Motor neuron (in vitro differentiated cells): ENCODE data around the gene GRIA4. TPM values are rescaled to one million over a fixed set of nuclear protein-coding genes. Genes with fewer than 3 reads are reported as not detected.
A peak's percentile ranks its signal among the peaks of the same experiment; 100 is the strongest.

ENCODE experiments used
- ATAC-seq, 8 experiments: fragments of 200-7000 bp; cut with Tn5 transposase; replicated peaks in 6 of 8; 2 replicates each; pipeline ENCODE4 v1.8.0; 2021; ENCODE audit warnings: mild to moderate bottlenecking in 8 of 8, moderate library complexity in 8 of 8
- H3K27ac ChIP-seq, 2 donors: fragments of 250-450 bp; sonication (Bioruptor Pico); 2 replicates each; pipeline ENCODE4 v1.9.0; 2021; ENCODE audit warnings: antibody characterized with exemption in 2 of 2, mild to moderate bottlenecking in 2 of 2, moderate library complexity in 1 of 2
- H3K4me1 ChIP-seq, 2 donors: fragments of 250-450 bp; sonication (Bioruptor Pico); replicated peaks in 1 of 2; 2 replicates each; pipeline ENCODE4 v1.6.1; 2021; ENCODE audit warnings: antibody characterized with exemption in 2 of 2, mild to moderate bottlenecking in 2 of 2, moderate library complexity in 1 of 2
- H3K4me3 ChIP-seq, 5 donors: fragments of 250-450 bp; sonication (Bioruptor Pico); 2 replicates each; pipeline ENCODE4 v1.9.0; 2021; ENCODE audit warnings: antibody characterized with exemption in 5 of 5, mild to moderate bottlenecking in 5 of 5, moderate library complexity in 4 of 5
- WGBS, 10 experiments: fragments of 450-650 bp; shearing (Covaris generic); methylation state at CpG; one replicate each; pipeline ENCODE4 v1.0.0; 2022; 5-methylcytosine and 5-hydroxymethylcytosine counted together
- in situ Hi-C, 9 experiments: fragments of 400-800 bp; cut with MboI; loops; one replicate each; pipeline ENCODE4 v1.15.0; 2021; ENCODE audit warnings: low sequenced_read_pairs in 9 of 9, low pct_unique_long_range_greater_than_20kb in 2 of 9; ENCODE audit not compliant: unreplicated experiment in 9 of 9
- total RNA-seq, 8 experiments: library from RNA; unstranded; fragments of 300-600 nt; gene quantifications; 2 replicates each; pipeline versions ENCODE4 v1.2.3 to v1.2.4, GENCODE V29; 2022

GRIA4 gene
- total RNA-seq, 8 experiments from 2014 or later = 3.0 to 60.4 (median 46.2) TPM

DNA sequence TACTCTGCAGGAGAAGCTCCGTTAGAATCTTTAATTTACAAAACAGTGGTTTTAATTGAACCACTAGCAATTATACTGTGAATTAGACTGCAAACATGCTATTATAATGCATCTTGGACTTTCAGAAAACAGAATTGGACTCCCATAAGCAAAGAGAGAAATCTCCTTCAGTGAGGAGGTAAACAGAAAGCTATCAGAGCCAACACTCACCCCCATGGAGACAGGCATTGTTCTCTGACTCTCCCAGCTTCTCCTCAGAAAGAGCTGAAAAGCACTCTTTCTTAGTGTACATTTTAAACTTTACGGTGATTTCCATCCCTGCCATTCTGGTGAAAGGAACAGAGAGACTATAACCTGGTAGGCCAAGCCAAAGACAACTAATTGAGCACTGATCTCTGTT lies 176.9 kb downstream of the GRIA4 start:
- Histone ChIP-seq H3K4me3 (no peak overlapping the region), H3K4me1 (peaks cover 16 to 33% of the 10 kb centered on the region in 2 donors), H3K27ac (no peak overlapping the region)
- WGBS, 10 experiments = 20 to 95% (median 43%) methylated on average over 1 to 2 of the region's 2 CpGs
- peak in 2 of 8 experiments; percentile 30 to 49 for ATAC-seq
- in situ Hi-C loops = no loop called here

- in situ Hi-C loops = no loop called here
- Histone ChIP-seq H3K4me3 (no peak overlapping the region), H3K27ac (no peak overlapping the region), H3K4me1 (peaks cover 13 to 26% of the 10 kb centered on the region in 2 donors)
- peak in 5 of 8 experiments; percentile 71 to 95 (median 83) for ATAC-seq
- 17 to 100% (median 56%) methylated on average over 1 of the region's 1 CpG; no CpG with 5 or more reads in 4 of the 10 experiments for WGBS, 10 experiments
These were observed 179.9 kb downstream of the GRIA4 start for GRCh38 chr11:105789579-105790420.

DNA sequence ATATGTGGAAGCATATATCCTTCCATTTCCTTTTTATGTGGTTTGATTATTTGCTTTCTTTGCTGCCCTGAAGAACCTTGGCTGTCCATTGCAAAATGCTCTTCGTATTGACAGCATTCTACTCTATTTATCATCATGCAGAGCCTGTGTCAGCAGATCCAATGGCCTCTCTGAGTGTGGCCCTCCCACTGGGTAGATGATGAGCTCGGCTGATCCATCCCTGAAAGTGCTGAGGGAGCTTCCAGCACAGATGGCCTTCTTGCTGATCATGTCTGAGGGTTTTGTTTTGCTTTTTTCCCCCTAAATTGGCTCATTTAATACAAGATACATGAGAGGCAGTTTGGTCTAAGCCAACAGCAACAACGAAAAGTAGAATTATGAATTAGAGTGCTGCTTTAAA lies 181.0 kb downstream of the GRIA4 start:
- WGBS, 10 experiments = 10 to 52% (median 34%) methylated on average over 2 to 3 of the region's 3 CpGs; no CpG with 5 or more reads in 2 of the 10 experiments
- Histone ChIP-seq H3K27ac (no peak overlapping the region), H3K4me1 (peaks cover 13 to 26% of the 10 kb centered on the region in 2 donors), H3K4me3 (no peak overlapping the region)
- in situ Hi-C loops = no loop called here
- ATAC-seq = peak in 4 of 8 experiments; percentile 36 to 85 (median 59)

DNA sequence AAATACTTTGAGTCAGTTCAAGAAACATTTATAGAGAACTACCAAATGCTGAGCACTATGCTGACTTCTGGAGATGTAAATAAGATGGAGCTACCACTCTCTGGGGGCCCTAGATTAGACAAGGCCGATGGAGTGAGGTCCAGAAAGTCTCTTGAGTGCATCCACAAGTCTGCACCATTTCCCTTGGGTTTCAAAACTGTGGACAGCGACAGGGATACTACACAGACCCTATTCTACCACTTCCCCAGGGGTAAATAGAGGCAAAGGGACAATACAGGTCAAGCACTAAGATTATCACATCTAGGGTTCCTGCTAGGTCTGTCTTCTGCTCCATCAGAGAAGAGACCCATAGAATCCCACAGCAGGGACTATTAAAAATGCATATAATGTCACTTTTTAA lies 183.2 kb downstream of the GRIA4 start:
- in situ Hi-C loops = no loop called here
- WGBS, 10 experiments = 0 to 100% (median 80%) methylated on average over 1 to 2 of the region's 2 CpGs; no CpG with 5 or more reads in 1 of the 10 experiments
- ATAC-seq = no peak

DNA sequence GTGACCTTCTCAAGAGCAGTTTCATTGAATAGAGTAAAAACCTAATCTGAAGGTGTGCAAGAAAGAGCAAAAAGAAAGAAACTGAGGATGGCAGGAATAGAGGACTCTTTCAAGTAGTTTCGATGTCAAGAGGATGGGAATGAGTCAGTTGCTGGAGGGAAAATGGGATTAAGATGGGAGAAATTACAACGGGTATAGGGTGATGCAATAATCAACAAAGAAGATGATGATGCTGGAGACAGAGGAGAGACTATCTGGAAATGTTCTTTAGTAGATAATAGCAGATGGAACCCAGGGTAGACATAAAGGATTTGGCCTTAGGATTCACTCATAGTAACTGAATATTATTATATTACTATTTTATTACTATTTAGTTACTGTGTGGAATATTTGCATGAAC lies 189.4 kb downstream of the GRIA4 start:
- ATAC-seq = no peak
- Histone ChIP-seq H3K4me1 (no peaks in the 10 kb centered on the region), H3K4me3 (no peak overlapping the region), H3K27ac (no peak overlapping the region)
- WGBS, 10 experiments = 0 to 100% (median 90%) methylated on average over 1 to 2 of the region's 2 CpGs; no CpG with 5 or more reads in 1 of the 10 experiments
- in situ Hi-C loops = no loop called here

More for the DNA sequence above, 183.2 kb downstream of the GRIA4 start:
- Histone ChIP-seq H3K4me1 (peaks cover 13 to 26% of the 10 kb centered on the region in 2 donors), H3K4me3 (no peak overlapping the region), H3K27ac (no peak overlapping the region)

DNA sequence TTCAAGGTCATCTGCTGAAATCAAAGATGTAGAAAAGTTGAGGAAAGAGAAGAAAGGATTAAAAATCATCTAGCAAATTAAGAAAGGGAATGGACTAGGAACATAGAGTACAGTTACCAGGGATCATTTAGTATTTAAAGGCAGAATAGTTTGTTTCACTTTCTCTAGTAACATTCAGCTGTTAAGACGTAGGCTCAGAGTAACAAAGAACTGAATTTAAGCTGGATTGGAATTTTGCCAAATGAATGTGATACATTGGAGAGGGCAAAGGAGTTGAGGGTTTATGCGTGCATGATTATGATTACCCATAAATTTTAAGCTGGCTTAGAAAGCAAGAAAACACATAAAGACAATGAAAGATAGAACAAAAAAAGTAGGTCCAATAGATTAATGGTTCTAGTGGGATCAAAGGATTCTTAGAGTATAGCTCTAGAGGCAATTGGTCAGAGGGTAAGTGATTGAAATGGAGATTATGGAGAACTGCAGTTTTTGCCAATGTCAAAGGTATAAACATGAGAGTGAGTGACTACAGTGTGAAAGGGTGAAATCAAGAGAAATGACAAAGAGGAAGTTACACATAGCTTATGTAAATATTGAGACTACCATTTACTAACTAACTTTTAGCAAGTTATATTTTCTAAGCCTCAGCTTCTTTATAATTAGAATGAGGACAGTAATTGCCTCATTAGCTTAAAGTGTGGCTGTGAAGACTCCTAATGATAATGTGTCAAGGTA lies 190.0 kb downstream of the GRIA4 start:
- WGBS, 10 experiments = 39 to 93% (median 70%) methylated on average over 2 of the region's 2 CpGs

DNA sequence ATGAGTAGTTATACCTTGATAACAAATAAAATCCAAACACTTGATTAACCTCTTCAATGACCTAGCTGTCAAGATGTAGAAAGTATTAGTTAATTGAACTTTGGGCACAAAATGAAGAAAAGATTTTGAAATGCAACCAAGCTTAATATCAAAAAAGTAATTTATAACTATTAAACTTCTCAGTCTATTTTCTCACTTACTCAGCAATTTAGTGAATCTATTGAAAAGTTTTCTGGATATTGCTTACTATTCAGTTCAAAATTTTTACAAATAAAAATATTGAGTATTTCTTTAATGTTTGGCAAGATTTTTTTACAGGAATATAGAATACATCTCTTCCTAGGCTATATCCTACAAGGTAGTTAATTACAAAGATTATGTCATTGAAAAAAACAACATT lies 192.5 kb downstream of the GRIA4 start:
- no peak for ATAC-seq
- Histone ChIP-seq H3K27ac (no peak overlapping the region), H3K4me1 (peaks cover 0 to 7% of the 10 kb centered on the region in 2 donors), H3K4me3 (no peak overlapping the region)
- in situ Hi-C loops = no loop called here

More for the DNA sequence above, 190.0 kb downstream of the GRIA4 start:
- Histone ChIP-seq H3K4me3 (no peak overlapping the region), H3K4me1 (no peaks in the 10 kb centered on the region), H3K27ac (no peak overlapping the region)
- no peak for ATAC-seq
- in situ Hi-C loops = no loop called here

DNA sequence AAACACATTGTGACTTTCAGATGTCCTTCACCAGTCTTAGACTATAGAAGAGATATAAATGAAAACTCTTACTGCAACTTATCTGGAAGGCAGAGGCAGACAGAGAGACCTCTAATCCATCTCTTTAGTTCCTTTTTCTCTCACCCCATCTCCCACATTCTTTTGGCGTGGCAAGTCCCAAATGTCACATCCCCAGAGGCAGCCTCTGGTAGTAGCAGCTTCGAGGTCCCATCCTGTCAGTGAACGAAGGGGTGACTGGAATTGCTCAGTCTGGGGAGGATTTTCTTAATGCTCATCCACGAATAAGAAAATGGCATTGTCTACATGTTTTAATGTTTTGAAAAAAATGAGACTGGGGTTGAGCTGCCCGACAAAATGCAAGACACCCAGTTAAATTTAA lies 201.4 kb downstream of the GRIA4 start:
- ATAC-seq = no peak
- H3K27ac ChIP-seq = no peak overlapping the region

DNA sequence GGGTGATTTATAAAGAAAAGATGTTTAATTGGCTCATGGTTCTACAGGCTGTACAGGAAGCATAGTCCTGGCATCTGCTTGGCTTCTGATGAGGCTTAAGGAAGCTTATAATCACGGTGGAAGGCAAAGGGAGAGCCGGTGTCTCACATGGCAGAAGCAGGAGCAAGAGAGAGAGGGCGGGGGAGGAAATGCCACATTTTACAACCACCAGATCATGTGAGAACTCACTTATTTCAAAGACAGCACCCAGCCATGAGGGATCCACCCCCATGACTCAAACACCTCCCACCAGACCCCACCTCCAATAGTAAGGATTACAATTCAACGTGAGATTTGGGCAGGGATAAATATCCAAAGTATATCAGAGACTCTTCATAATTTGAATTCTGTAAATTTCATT lies 211.5 kb downstream of the GRIA4 start:
- H3K4me3 ChIP-seq = no peak overlapping the region
- in situ Hi-C loops = no loop called here
- H3K4me1 ChIP-seq = no peaks in the 10 kb centered on the region
- 10 to 62% (median 41%) methylated on average over 1 to 4 of the region's 4 CpGs; no CpG with 5 or more reads in 1 of the 10 experiments for WGBS, 10 experiments
- H3K27ac ChIP-seq = no peak overlapping the region
- peak in 7 of 8 experiments; percentile 6 to 79 (median 52) for ATAC-seq

More for the DNA sequence above, 201.4 kb downstream of the GRIA4 start:
- 23 to 86% (median 75%) methylated on average over 3 to 5 of the region's 5 CpGs; no CpG with 5 or more reads in 2 of the 10 experiments for WGBS, 10 experiments
- no peak overlapping the region for H3K4me3 ChIP-seq
- H3K4me1 ChIP-seq = no peaks in the 10 kb centered on the region
- in situ Hi-C loops = no loop called here

GRCh38 chr11:105821781-105822180 lies 211.9 kb downstream of the GRIA4 start:
- Histone ChIP-seq H3K4me1 (no peaks in the 10 kb centered on the region), H3K4me3 (no peak overlapping the region), H3K27ac (no peak overlapping the region)
- ATAC-seq = peak in 1 of 8 experiments; percentile 39
- in situ Hi-C loops = no loop called here
- 48 to 88% (median 66%) methylated on average over 1 to 7 of the region's 8 CpGs; no CpG with 5 or more reads in 3 of the 10 experiments for WGBS, 10 experiments

GRCh38 chr11:105823495-105824033 lies 213.7 kb downstream of the GRIA4 start:
- Histone ChIP-seq H3K27ac (no peak overlapping the region), H3K4me1 (no peaks in the 10 kb centered on the region), H3K4me3 (no peak overlapping the region)
- in situ Hi-C loops = no loop called here
- no peak for ATAC-seq
- WGBS, 10 experiments = 0 to 100% (median 93%) methylated on average over 1 to 2 of the region's 2 CpGs

- in situ Hi-C loops = no loop called here
- no peak overlapping the region for H3K27ac ChIP-seq
- H3K4me3 ChIP-seq = no peak overlapping the region
- ATAC-seq = no peak
- no peaks in the 10 kb centered on the region for H3K4me1 ChIP-seq
- 11 to 100% (median 95%) methylated on average over 2 to 9 of the region's 10 CpGs for WGBS, 10 experiments
These were observed 214.7 kb downstream of the GRIA4 start for GRCh38 chr11:105824457-105825013.

DNA sequence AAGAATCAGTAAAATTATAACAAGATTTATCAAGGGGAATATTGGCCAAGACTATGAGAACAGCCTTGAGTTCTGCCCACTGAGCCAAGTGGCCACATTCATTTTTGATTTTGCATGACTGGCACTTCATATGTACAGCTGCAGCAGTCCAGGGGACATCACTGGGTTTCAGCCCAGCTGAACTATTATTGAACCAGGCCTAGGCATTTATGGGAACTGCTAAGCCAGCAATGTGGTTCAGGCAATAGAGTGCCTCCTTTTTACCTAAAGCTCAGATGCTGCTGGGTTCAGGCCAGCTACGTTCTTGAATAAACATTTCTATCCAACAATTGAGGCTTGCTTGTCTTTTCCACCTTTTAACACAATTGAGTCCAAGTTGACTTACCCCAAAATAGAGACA lies 215.3 kb downstream of the GRIA4 start:
- WGBS, 10 experiments = 43 to 100% (median 100%) methylated on average over 1 of the region's 1 CpG; no CpG with 5 or more reads in 6 of the 10 experiments
- no peak overlapping the region for H3K27ac ChIP-seq
- no peak for ATAC-seq
- in situ Hi-C loops = no loop called here
- H3K4me3 ChIP-seq = no peak overlapping the region
- no peaks in the 10 kb centered on the region for H3K4me1 ChIP-seq
